Astrocyte (in vitro differentiated cells and primary cell): Measurements from ENCODE around the gene AP2B1. TPM values are rescaled to one million over a fixed set of nuclear protein-coding genes. Genes with fewer than 3 reads are reported as not detected.

Experiments
- DNase-seq: peaks from one replicate; pipeline ENCODE4 v3.0.0-alpha.2; 2010; ENCODE audit warnings: low read depth
- FAIRE-seq: peaks from 2 replicates; lab custom pipeline; 2011; peaks lifted over from hg19 to GRCh38; lab: Jason Lieb, UNC
- H2AFZ ChIP-seq: 2 replicates; pipeline ENCODE4 v1.6.0; 2012; ENCODE audit warnings: low read depth, low read length, inconsistent platforms
- H3K27ac ChIP-seq: 2 replicates; pipeline ENCODE4 v1.5.1; 2011; ENCODE audit warnings: low read depth, low read length, inconsistent platforms
- H3K27me3 ChIP-seq: 2 replicates; pipeline ENCODE4 v1.6.0; 2011; ENCODE audit warnings: low read length, inconsistent platforms; ENCODE audit not compliant: insufficient read depth
- H3K36me3 ChIP-seq: 2 replicates; pipeline ENCODE4 v1.5.1; 2011; ENCODE audit warnings: low read length, inconsistent platforms; ENCODE audit not compliant: insufficient read depth
- H3K4me1 ChIP-seq: 2 replicates; pipeline ENCODE4 v1.5.1; 2011; ENCODE audit warnings: low read length, inconsistent platforms; ENCODE audit not compliant: insufficient read depth
- H3K4me2 ChIP-seq: 2 replicates; pipeline ENCODE4 v1.6.0; 2012; ENCODE audit warnings: low read length, inconsistent platforms
- H3K4me3 ChIP-seq: 2 replicates; pipeline ENCODE4 v1.5.1; 2011; ENCODE audit warnings: low read depth, mild to moderate bottlenecking, low read length, inconsistent platforms; ENCODE audit not compliant: insufficient read depth
- H3K79me2 ChIP-seq: 2 replicates; pipeline ENCODE4 v1.6.0; 2012; ENCODE audit warnings: mild to moderate bottlenecking, low read length, inconsistent platforms; ENCODE audit not compliant: insufficient read depth
- H3K9ac ChIP-seq: 2 replicates; pipeline ENCODE4 v1.6.0; 2012; ENCODE audit warnings: mild to moderate bottlenecking, low read length, inconsistent platforms
- H3K9me3 ChIP-seq: 2 replicates; pipeline ENCODE4 v1.5.1; 2012; ENCODE audit warnings: low read depth, mild to moderate bottlenecking, low read length, inconsistent platforms; ENCODE audit not compliant: insufficient read depth
- H4K20me1 ChIP-seq: 2 replicates; pipeline ENCODE4 v1.6.0; 2012; ENCODE audit warnings: low read length, inconsistent platforms; ENCODE audit not compliant: insufficient read depth
- H3K27ac Mint-ChIP-seq: one replicate; pipeline ENCODE4 v1.8.0; 2021; ENCODE audit warnings: mild to moderate bottlenecking, mixed read lengths; ENCODE audit not compliant: unreplicated experiment
- H3K27me3 Mint-ChIP-seq: one replicate; pipeline ENCODE4 v1.8.0; 2021; ENCODE audit warnings: low read depth, mixed read lengths; ENCODE audit not compliant: unreplicated experiment
- H3K36me3 Mint-ChIP-seq: one replicate; pipeline ENCODE4 v1.8.0; 2021; ENCODE audit warnings: low read depth, mixed read lengths; ENCODE audit not compliant: unreplicated experiment
- H3K4me1 Mint-ChIP-seq: one replicate; pipeline ENCODE4 v1.8.0; 2021; ENCODE audit warnings: low read depth, mixed read lengths; ENCODE audit not compliant: unreplicated experiment
- H3K4me3 Mint-ChIP-seq: one replicate; pipeline ENCODE4 v1.8.0; 2021; ENCODE audit warnings: mild to moderate bottlenecking, moderate library complexity, mixed read lengths; ENCODE audit not compliant: unreplicated experiment
- H3K9me3 Mint-ChIP-seq: one replicate; pipeline ENCODE4 v1.8.0; 2021; ENCODE audit warnings: mild to moderate bottlenecking, mixed read lengths; ENCODE audit not compliant: unreplicated experiment
- EZH2 ChIP-seq: IDR thresholded peaks from 2 replicates; pipeline ENCODE4 v1.6.1; 2012; ENCODE audit warnings: mild to moderate bottlenecking, low read length, inconsistent platforms; ENCODE audit not compliant: insufficient read depth
- total RNA-seq: library from RNA; stranded (reverse); gene quantifications from 2 replicates; pipeline ENCODE4 v1.2.1, GENCODE V29; 2021
- TF ChIP-seq, protein P1 (sequence below): IDR thresholded peaks from 2 replicates; pipeline ENCODE4 v1.5.1; 2011; ENCODE audit warnings: low read depth, mild to moderate bottlenecking, inconsistent platforms, low read length, moderate library complexity; ENCODE audit not compliant: insufficient read depth

Gene AP2B1
- total RNA-seq, 1 donor from 2014 or later, result 313 TPM

DNA sequence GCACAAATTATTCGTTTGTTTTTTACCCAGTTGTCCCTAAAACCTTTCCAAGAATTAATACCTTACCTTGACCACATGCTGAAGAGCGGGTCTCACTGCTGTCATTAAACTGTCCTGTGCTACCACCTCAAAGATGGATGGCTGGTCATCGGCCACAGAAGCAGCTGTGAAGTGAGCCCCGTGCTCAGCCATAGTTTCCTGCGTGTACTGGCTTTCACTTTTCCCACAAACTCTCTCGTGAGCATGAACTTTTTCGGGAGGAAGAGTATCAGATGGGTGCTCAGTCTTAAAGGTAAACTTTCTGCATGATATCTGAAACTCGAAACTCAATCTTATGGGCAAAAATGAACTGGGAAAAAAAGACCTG is 9.3 kb upstream of the AP2B1 start:
- TF ChIP-seq, protein P1, sequence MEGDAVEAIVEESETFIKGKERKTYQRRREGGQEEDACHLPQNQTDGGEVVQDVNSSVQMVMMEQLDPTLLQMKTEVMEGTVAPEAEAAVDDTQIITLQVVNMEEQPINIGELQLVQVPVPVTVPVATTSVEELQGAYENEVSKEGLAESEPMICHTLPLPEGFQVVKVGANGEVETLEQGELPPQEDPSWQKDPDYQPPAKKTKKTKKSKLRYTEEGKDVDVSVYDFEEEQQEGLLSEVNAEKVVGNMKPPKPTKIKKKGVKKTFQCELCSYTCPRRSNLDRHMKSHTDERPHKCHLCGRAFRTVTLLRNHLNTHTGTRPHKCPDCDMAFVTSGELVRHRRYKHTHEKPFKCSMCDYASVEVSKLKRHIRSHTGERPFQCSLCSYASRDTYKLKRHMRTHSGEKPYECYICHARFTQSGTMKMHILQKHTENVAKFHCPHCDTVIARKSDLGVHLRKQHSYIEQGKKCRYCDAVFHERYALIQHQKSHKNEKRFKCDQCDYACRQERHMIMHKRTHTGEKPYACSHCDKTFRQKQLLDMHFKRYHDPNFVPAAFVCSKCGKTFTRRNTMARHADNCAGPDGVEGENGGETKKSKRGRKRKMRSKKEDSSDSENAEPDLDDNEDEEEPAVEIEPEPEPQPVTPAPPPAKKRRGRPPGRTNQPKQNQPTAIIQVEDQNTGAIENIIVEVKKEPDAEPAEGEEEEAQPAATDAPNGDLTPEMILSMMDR, result no peak
- TF ChIP-seq EZH2, result no peak
- peak overlapping the region; percentile 98 for H3K4me3 Mint-ChIP-seq
- Histone ChIP-seq H3K79me2 (peaks cover 3% of the 10 kb centered on the region), H4K20me1 (no peaks in the 10 kb centered on the region), H3K4me3 (peak overlapping the region; percentile 66), H3K27ac (peak overlapping the region; percentile 73), H3K9ac (peak overlapping the region; percentile 89), H3K4me2 (peak overlapping the region; percentile 98), H2AFZ (peak overlapping the region; percentile 79), H3K36me3 (peaks cover 4% of the 10 kb centered on the region), H3K4me1 (peaks cover 13% of the 10 kb centered on the region), H3K9me3 (no peaks in the 10 kb centered on the region), H3K27me3 (no peaks in the 10 kb centered on the region)
- H3K27me3 Mint-ChIP-seq, result no peaks in the 10 kb centered on the region
- FAIRE-seq (no peak), DNase-seq (no peak)
- peak overlapping the region; percentile 82 for H3K27ac Mint-ChIP-seq
- H3K9me3 Mint-ChIP-seq, result no peaks in the 10 kb centered on the region
- H3K4me1 Mint-ChIP-seq, result peaks cover 5% of the 10 kb centered on the region
- no peaks in the 10 kb centered on the region for H3K36me3 Mint-ChIP-seq

DNA sequence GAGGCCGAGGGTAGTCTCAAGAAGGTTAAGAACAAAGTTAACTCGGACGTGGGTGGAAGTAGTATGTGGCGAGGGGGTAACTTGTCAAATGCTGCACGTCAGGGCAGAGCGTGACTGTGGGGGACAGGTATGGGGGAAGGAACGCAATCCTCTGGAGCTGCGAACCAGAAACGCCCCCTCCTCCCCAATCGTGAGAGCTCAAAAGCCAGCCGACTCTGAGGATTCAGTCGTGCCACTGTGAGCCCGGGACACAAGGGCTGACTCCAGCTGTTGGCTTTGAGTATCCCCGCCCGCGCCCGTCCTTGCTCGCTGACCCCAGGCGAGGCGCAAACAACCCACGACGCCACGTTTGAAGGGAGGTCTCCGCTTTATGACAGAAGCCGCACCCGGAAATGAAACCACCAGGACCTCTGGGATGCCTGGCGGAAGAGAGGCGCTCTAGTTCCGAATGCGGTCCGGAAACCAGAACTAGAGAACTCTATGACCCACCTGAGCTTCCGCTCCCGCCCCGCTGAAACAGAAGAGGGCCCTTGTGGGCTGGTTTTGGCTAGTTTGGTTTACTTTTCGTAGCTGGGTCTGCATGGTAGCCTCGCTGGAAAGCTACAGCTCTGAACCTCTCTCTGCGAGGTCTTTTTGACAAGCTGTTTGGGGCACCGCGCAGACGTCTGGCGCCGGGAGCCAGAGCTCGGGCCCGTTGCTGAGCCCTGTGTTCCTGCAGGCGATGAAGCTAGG is 8.8 kb upstream of the AP2B1 start, which contains the start of gene PEX12:
Gene PEX12 (minus strand): TSS at position 375 of the 732 bp plus-strand sequence. CDS start 550 bp downstream, outside the sequence.
- peak within 1 kb of the TSS; percentile 98 for H3K4me2 ChIP-seq
- peak within 1 kb of the TSS; percentile 79 for H2AFZ ChIP-seq
- H3K36me3 Mint-ChIP-seq, result no peaks in the 10 kb centered on the region
- peak within 1 kb of the TSS; percentile 98 for H3K4me3 Mint-ChIP-seq
- peaks cover 13% of the 10 kb centered on the region for H3K4me1 ChIP-seq
- TF ChIP-seq, protein P1, result no peak
- TF ChIP-seq EZH2, result no peak
- H3K9me3 Mint-ChIP-seq, result no peaks in the 10 kb centered on the region
- H3K9me3 ChIP-seq, result no peaks in the 10 kb centered on the region
- peaks cover 5% of the 10 kb centered on the region for H3K4me1 Mint-ChIP-seq
- H4K20me1 ChIP-seq, result no peaks in the 10 kb centered on the region
- H3K27me3 Mint-ChIP-seq, result peaks cover 1% of the 10 kb centered on the region
- H3K79me2 ChIP-seq, result peaks cover 3% of the 10 kb centered on the region
- DNase-seq, result peak; percentile 74
- peak within 1 kb of the TSS; percentile 82 for H3K27ac Mint-ChIP-seq
- FAIRE-seq, result no peak
- H3K27me3 ChIP-seq, result no peaks in the 10 kb centered on the region
- H3K4me3 ChIP-seq, result peak within 1 kb of the TSS; percentile 66
- H3K36me3 ChIP-seq, result peaks cover 4% of the 10 kb centered on the region
- peak within 1 kb of the TSS; percentile 89 for H3K9ac ChIP-seq
- H3K27ac ChIP-seq, result peak within 1 kb of the TSS; percentile 73

DNA sequence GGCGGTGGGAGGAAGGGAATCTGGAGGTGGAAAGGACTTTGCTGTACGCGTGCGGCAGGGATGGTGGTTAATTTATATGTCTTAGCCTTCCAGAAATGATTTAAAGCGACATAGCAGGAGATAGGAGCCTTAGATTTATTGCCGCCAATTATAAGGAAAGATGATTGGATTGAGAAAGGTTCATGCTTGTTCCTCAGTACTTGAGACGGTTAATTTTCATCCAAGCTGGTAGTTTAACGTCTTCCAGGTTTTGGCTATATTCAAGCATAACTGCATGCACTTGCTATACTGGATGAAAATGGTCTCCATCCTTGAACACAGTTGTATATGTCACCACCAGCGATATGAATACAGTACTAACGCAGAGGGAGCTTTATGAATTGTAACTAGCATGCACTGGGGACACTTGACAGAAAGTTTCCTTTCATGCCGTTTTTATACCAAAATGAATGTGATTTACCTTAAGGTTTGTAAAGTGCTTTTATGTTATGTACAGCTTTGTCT is 8.1 kb upstream of the AP2B1 start:
- H2AFZ ChIP-seq, result peak overlapping the region; percentile 79
- peaks cover 3% of the 10 kb centered on the region for H3K79me2 ChIP-seq
- peaks cover 5% of the 10 kb centered on the region for H3K4me1 Mint-ChIP-seq
- no peaks in the 10 kb centered on the region for H4K20me1 ChIP-seq
- peaks cover 4% of the 10 kb centered on the region for H3K36me3 ChIP-seq
- DNase-seq, result no peak
- H3K4me1 ChIP-seq, result peaks cover 13% of the 10 kb centered on the region
- FAIRE-seq, result no peak
- peak overlapping the region; percentile 82 for H3K27ac Mint-ChIP-seq
- H3K27me3 Mint-ChIP-seq, result peaks cover 4% of the 10 kb centered on the region
- no peaks in the 10 kb centered on the region for H3K27me3 ChIP-seq
- TF ChIP-seq, protein P1, result no peak
- TF ChIP-seq EZH2, result no peak
- H3K9me3 Mint-ChIP-seq, result no peaks in the 10 kb centered on the region
- peak overlapping the region; percentile 98 for H3K4me3 Mint-ChIP-seq
- H3K27ac ChIP-seq, result peak overlapping the region; percentile 73
- H3K9me3 ChIP-seq, result no peaks in the 10 kb centered on the region
- peak overlapping the region; percentile 98 for H3K4me2 ChIP-seq
- peak overlapping the region; percentile 66 for H3K4me3 ChIP-seq
- H3K9ac ChIP-seq, result peak overlapping the region; percentile 89
- H3K36me3 Mint-ChIP-seq, result no peaks in the 10 kb centered on the region
